Bronchial epithelial cell (primary cell): ENCODE measurements around the gene TYRO3. TPM values are rescaled to one million over a fixed set of nuclear protein-coding genes. Genes with fewer than 3 reads are reported as not detected.

Experiments used
- DNase-seq: peaks from one replicate; pipeline ENCODE4 v3.0.0-alpha.2; 2010; ENCODE audit warnings: low read depth
- FAIRE-seq: peaks from 2 replicates; lab custom pipeline; 2011; peaks lifted over from hg19 to GRCh38; lab: Jason Lieb, UNC
- H3K27me3 ChIP-seq: 2 replicates; pipeline ENCODE4 v1.5.1; 2011; ENCODE audit warnings: low read length; ENCODE audit not compliant: control insufficient read depth, insufficient read depth
- H3K36me3 ChIP-seq: 2 replicates; pipeline ENCODE4 v1.5.1; 2011; ENCODE audit warnings: low read length; ENCODE audit not compliant: control insufficient read depth, insufficient read depth
- H3K4me3 ChIP-seq: 2 replicates; pipeline ENCODE4 v1.5.1; 2011; ENCODE audit warnings: mild to moderate bottlenecking, low read depth, low read length, control low read depth
- CTCF ChIP-seq: IDR thresholded peaks from 2 replicates; pipeline ENCODE4 v1.5.1; 2011; ENCODE audit warnings: mild to moderate bottlenecking, moderate library complexity, low read length, control low read depth, inconsistent platforms; ENCODE audit not compliant: insufficient read depth, severe bottlenecking
- total RNA-seq: library from RNA; depleted of rRNA; stranded (reverse); fragments of >200 nt; gene quantifications from 2 replicates; pipeline ENCODE4 v1.2.1, GENCODE V29; 2014

Gene TYRO3
- total RNA-seq, 1 donor from 2014 or later, result 3.9 TPM

- H3K27me3 ChIP-seq, result no peaks in the 10 kb centered on the region
- FAIRE-seq, result no peak
Measured at GRCh38 chr15:41630616-41631217, 71.7 kb downstream of the TYRO3 start.

DNA sequence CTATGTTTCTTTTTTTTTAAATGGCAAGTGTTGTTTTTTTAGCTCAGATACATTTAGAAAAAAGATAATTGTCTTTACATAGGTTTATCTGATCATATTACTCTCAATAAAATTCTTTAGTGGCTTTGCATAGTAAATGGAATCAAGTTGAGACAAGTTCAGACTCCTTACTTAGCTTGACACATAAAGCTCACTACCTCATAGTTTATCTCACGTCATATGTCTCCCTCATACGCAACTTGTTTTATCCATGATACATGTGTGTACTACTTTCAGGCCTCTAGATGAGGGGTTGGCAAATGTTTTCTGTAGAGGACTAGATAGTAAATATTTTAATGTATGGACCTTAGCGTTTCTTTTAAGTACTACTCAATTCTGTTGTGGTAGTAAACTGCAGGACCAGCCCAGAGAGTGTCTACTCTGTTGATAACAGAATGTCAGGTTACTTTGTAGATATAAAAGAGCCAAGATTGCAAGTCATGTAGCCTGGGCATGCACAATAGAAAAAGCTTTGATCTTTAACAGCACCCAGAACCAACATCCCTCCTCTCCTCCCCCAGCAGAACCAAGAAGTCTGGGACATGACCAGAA lies 73.0 kb downstream of the TYRO3 start:
- FAIRE-seq, result no peak
- DNase-seq, result peak; percentile 87
- no peak overlapping the region for H3K4me3 ChIP-seq
- TF ChIP-seq CTCF, result no peak
- H3K36me3 ChIP-seq, result no peaks in the 10 kb centered on the region
- H3K27me3 ChIP-seq, result no peaks in the 10 kb centered on the region

More at GRCh38 chr15:41630616-41631217, 71.7 kb downstream of the TYRO3 start:
- DNase-seq, result no peak
- Histone ChIP-seq H3K36me3 (no peaks in the 10 kb centered on the region), H3K4me3 (no peak overlapping the region)
- TF ChIP-seq CTCF, result no peak

Other genes with a start within 250 kb of the TYRO3 start
- 0.26 and 0.38 TPM in 2 replicates for gene OIP5, start 226.6 kb upstream of the TYRO3 start, total RNA-seq
- gene NUSAP1, start 226.3 kb upstream of the TYRO3 start, total RNA-seq, result 3.7 and 4.1 TPM in 2 replicates
- gene NDUFAF1, start 156.7 kb upstream of the TYRO3 start, total RNA-seq, result 23.8 and 28.2 TPM in 2 replicates
- 7.6 and 13.8 TPM in 2 replicates for gene RTF1, start 142.1 kb upstream of the TYRO3 start, total RNA-seq
- gene ITPKA, start 65.3 kb upstream of the TYRO3 start, total RNA-seq, result 0.79 and 3.1 TPM in 2 replicates
- 0.13 TPM in 1 of 2 replicates, not detected in the other for gene LTK, start 45.4 kb upstream of the TYRO3 start, total RNA-seq
- 10.3 and 12.0 TPM in 2 replicates for gene RPAP1, start 15.0 kb upstream of the TYRO3 start, total RNA-seq
- gene MGA, start 101.2 kb downstream of the TYRO3 start, total RNA-seq, result 21.1 and 24.0 TPM in 2 replicates
- 12.9 and 17.9 TPM in 2 replicates for gene MAPKBP1, start 215.3 kb downstream of the TYRO3 start, total RNA-seq